ENCODE data around the gene BLOC1S4. TPM values are rescaled to one million over a fixed set of nuclear protein-coding genes. Genes with fewer than 3 reads are reported as not detected.

BLOC1S4 gene
- total RNA-seq, 1 experiment from 2014 or later: 14.9 TPM

GRCh38 chr4:6710996-6711395 lies 5.0 kb upstream of the BLOC1S4 start:
- Histone ChIP-seq H2BK15ac (ENCODE audit: low read depth, low read length) (no peak overlapping the region), H3K23me2 (ENCODE audit: insufficient read length, low read depth, low read length, poor library complexity, severe bottlenecking) (peaks cover 12% of the 10 kb centered on the region), H3K4ac (ENCODE audit: low read depth, low read length) (no peak overlapping the region), H3K27ac (ENCODE audit: insufficient read length, low read depth, low read length) (no peak overlapping the region), H2AFZ (ENCODE audit: low read length) (no peak overlapping the region), H3K79me1 (ENCODE audit: insufficient read depth, low read depth, low read length, poor library complexity, severe bottlenecking) (peaks cover 11% of the 10 kb centered on the region), H2BK5ac (ENCODE audit: insufficient read length, low read length) (no peak overlapping the region), H3K9me3 (ENCODE audit: control insufficient read depth, low read depth, low read length) (no peaks in the 10 kb centered on the region), H3K27me3 (ENCODE audit: insufficient read depth, low read length) (peaks cover 2% of the 10 kb centered on the region), H4K8ac (replicated peaks; ENCODE audit: insufficient read length, low read depth, low read length) (no peak overlapping the region), H3K9ac (ENCODE audit: extremely low read depth, insufficient read length, low read length) (no peak overlapping the region), H4K5ac (ENCODE audit: insufficient read length, low read depth, low read length) (no peak overlapping the region), H3K79me2 (ENCODE audit: insufficient read depth, low read length) (peaks cover 23% of the 10 kb centered on the region; the same call in 1 of the 2 replicates), H3K23ac (ENCODE audit: insufficient read length, low read depth, low read length) (no peak overlapping the region), H4K91ac (ENCODE audit: insufficient read length, low read depth, low read length) (no peak overlapping the region), H3K18ac (ENCODE audit: insufficient read length, low read depth, low read length) (no peak overlapping the region), H3K14ac (ENCODE audit: insufficient read depth, low read length) (no peak overlapping the region), H3K4me1 (ENCODE audit: insufficient read depth, low read length) (peaks cover 8% of the 10 kb centered on the region), H2BK12ac (ENCODE audit: insufficient read length, low read depth, low read length) (no peak overlapping the region), H3T11ph (ENCODE audit: low read length) (no peak overlapping the region), H2BK20ac (ENCODE audit: low read depth, low read length, poor library complexity, severe bottlenecking) (no peak overlapping the region), H2BK120ac (ENCODE audit: low read depth, low read length, poor library complexity, severe bottlenecking) (no peak overlapping the region), H2AK5ac (ENCODE audit: insufficient read length, low read length) (no peak overlapping the region), H4K20me1 (ENCODE audit: control insufficient read depth, insufficient read depth, insufficient read length) (no peaks in the 10 kb centered on the region), H3K4me2 (ENCODE audit: insufficient read depth, insufficient read length, low read length) (no peak overlapping the region), H3K56ac (ENCODE audit: insufficient read length, low read depth, low read length) (no peak overlapping the region)
- TF ChIP-seq CTCF (conservative IDR thresholded peaks at IDR 0.05): no peak
- Mint-ChIP-seq H3K4me3 (peak overlapping the region in 1 of 2 experiments; percentile 27; a peak in 1 of 5 replicates), H3K9me3 (peaks cover 4 to 10% of the 10 kb centered on the region in 2 experiments; a peak in 3 of 5 replicates), H3K36me3 (ENCODE audit: insufficient read depth in 1 of 3, low read depth in 3 of 3) (peaks cover 19 to 24% (median 19%) of the 10 kb centered on the region in 3 experiments), H3K27me3 (ENCODE audit: low read depth) (peaks cover 45% of the 10 kb centered on the region), H3K27ac (no peak overlapping the region), H3K4me1 (peaks cover 17 to 32% of the 10 kb centered on the region in 2 experiments)
- DNase-seq: no peak
- WGBS (ENCODE audit: extremely low coverage, insufficient read length, low lambda C conversion rate): no CpG with 5 or more reads among the region's 2 CpGs
